SIG-M5 (cell line): Measurements from ENCODE around the gene CASP2.
"Not testable (repeated sequence)": the region's sequence is repeated elsewhere in the genome, so short reads cannot be mapped to it uniquely, and the experiment has no call there.

Experiments used
- DNase-seq: peaks from one replicate; lab custom pipeline; 2025; lab: John Stamatoyannopoulos, UW

CASP2 gene

GRCh38 chr7:143265017-143265693, 23.0 kb upstream of the CASP2 start:
- no peak for DNase-seq

DNA sequence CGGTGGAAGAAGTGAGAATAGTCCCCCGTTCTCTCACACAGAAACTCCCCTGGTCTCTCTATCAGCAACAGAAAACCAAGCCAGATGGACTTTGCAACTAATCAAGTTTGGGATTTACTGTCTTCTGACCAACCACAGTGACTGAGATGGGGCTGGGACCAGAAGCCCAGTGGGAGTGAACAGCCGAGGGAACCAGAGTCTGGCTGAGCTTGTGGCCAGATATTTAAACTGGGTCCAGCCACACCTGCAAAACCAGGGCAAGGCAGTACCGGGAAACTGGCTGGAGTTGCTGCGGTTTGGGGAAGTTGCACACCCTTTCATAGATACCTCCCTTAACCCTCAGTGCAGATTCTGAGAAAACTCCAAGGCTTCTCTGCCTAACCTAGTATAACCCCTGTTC, 18.9 kb upstream of the CASP2 start:
- no peak for DNase-seq

DNA sequence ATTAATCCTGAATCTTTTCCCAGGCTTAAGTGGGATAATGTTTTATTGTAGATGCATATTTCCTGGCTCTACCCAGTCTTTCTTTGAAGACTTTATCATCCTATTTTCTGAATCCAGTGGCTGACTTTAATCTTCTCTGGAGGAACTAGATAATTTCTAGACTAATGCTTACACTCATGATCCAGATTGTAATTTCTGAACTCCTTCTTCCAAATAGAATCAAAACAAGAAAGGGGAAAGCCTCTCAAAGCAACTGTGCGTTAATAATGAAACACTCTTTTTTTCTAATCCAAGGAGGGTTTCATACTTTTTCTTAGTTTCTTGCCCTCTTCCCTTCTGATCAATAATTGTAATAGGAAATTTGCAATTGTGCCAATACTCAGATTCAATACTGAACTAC, 16.9 kb upstream of the CASP2 start:
- DNase-seq = no peak

DNA sequence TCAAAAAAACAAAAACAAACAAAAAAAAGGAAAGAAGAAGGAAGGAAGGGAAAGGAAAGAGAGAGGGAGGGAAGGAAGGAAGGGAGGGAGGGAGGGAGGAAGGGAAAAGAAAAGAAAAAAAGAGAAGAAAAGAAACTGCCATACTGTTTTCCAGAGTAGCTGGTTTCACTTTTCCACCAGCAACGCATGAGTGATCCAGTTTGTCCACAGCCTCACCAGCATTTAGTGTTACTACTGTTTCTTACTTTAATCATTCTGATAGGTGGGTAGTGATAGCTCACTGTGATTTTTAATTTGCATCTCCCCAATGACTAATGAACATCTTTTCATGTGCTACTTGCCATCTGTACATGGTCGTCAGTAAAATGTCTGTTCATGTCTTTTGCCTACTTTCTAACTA, 15.3 kb upstream of the CASP2 start:
- no peak for DNase-seq

- no peak for DNase-seq
Observed at GRCh38 chr7:143279186-143280098, 8.7 kb upstream of the CASP2 start.

- DNase-seq = no peak
Observed at GRCh38 chr7:143280160-143280559, 8.0 kb upstream of the CASP2 start.

- DNase-seq = no peak
Observed at GRCh38 chr7:143280566-143280965, 7.6 kb upstream of the CASP2 start.

- DNase-seq = no peak
Observed at GRCh38 chr7:143281529-143281928, 6.6 kb upstream of the CASP2 start.

DNA sequence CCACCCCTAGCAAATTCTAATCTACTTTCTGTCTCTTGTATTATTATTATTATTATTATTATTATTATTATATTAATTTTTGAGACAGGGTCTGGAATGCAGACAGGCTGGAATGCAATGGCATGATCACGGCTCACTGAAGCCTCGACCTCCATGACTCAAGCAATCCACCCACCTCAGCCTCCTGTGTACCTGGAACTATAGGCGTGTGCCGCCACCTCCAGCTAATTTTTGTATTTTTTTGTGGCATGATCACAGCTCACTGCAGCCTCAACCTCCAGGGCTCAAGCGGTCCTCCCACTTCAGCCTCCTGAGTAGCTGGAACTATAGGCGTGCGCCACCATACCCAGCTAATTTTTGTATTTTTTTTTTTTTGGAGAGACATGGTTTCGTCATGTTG, 6.0 kb upstream of the CASP2 start:
- DNase-seq = no peak

DNA sequence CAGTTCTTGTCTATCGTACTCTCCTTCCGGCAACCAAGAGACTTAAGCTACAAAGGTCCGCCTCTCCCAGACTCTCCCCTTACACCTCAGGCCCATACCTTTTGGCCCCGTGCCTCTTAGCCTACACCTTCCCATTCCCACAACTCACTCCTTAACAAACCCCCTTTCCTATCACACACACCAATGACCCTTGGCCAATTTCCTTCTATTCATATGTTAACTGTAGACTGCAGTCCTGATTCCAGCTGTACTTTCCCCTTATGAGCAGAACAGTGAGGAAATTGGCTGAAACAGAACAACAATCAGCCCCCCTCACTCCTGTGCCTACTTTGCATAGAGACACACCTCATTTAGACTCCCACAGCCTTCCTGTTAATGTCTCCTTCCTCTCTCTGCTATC, 4.8 kb upstream of the CASP2 start:
- DNase-seq = no peak

- DNase-seq = no peak
Observed at GRCh38 chr7:143284591-143285469, 3.3 kb upstream of the CASP2 start, which contains the start of gene TMEM139. TSS of gene TMEM139 (plus strand) at chr7:143284958. CDS start at chr7:143285958, 1,000 bp downstream.

DNA sequence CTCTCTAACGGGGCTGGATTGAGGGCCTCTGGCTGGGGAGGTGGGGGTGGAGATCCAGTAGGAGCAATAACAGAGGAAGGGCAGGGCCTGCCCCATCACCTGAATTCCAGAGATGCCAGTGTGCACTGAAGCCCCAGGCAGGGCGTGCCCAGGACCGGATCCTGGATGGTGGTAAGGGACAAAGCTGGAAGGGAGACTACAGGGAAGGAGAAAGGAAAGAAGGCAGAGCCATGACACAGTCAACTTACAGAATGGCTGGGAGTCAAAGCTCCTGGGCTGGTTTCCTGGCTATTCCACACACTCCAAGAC, 2.7 kb upstream of the CASP2 start:
- DNase-seq = no peak

DNA sequence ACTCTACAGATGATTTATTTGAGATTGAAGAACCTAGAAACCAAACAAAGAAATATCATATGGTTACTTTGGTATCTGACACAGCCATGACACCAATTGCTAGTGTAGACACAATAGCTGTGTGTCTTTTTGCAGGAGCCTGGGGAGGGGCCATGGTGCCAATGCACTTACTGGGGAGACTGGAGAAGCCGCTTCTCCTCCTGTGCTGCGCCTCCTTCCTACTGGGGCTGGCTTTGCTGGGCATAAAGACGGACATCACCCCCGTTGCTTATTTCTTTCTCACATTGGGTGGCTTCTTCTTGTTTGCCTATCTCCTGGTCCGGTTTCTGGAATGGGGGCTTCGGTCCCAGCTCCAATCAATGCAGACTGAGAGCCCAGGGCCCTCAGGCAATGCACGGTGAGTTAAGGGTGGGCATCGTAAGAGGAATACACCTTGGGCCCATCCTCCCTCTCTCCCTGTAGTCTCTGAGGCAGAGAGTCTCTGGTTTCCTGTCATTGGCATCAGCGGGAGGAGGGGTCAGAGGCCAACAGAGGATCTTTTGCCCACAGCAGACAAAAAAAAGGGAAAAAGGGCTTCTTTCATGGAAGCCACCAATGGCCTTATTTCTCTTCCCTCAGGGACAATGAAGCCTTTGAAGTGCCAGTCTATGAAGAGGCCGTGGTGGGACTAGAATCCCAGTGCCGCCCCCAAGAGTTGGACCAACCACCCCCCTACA, 2.2 kb upstream of the CASP2 start:
- no peak for DNase-seq

DNA sequence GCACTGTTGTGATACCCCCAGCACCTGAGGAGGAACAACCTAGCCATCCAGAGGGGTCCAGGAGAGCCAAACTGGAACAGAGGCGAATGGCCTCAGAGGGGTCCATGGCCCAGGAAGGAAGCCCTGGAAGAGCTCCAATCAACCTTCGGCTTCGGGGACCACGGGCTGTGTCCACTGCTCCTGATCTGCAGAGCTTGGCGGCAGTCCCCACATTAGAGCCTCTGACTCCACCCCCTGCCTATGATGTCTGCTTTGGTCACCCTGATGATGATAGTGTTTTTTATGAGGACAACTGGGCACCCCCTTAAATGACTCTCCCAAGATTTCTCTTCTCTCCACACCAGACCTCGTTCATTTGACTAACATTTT, 1.6 kb upstream of the CASP2 start:
- DNase-seq = no peak

DNA sequence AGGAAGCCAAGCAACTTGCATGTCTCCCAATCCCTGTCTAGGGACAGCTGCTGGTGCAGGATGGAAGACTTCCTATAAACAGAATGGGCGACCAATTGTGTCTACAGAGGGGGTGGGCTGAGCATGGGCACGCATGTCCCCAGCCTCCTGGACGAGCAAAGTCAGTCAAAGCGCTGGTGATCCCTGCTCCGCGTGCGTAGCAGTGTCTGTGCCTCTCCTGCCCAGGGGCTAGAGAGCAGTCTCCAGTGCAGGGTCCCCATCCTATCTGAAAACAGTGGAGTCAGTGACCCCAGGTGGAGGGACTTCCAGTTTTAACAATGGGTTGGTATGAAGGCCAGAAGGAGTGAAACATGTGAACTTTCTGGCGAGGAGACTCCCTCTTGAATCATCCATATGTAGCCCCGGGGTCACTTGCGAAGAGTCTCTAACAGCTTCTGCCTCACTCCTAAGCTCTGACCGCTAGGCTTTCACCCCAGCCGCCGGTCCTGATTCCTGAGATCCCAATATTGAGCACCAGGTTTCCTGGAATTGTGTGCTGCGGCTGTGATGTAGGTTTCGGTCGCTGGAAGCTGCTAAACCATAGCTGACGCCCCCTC, 714 bp upstream of the CASP2 start:
- DNase-seq = no peak

GRCh38 chr7:143288836-143289235, 685 bp downstream of the CASP2 start:
- DNase-seq = no peak

- no peak for DNase-seq
Observed at GRCh38 chr7:143289421-143289820, 1.3 kb downstream of the CASP2 start.

- not testable (repeated sequence) for DNase-seq
Observed at GRCh38 chr7:143289888-143290287, 1.7 kb downstream of the CASP2 start.

GRCh38 chr7:143290293-143290692, 2.1 kb downstream of the CASP2 start:
- DNase-seq = no peak

- DNase-seq = no peak
Observed at GRCh38 chr7:143292876-143293275, 4.7 kb downstream of the CASP2 start.

- DNase-seq = no peak
Observed at GRCh38 chr7:143295870-143296269, 7.7 kb downstream of the CASP2 start.

DNA sequence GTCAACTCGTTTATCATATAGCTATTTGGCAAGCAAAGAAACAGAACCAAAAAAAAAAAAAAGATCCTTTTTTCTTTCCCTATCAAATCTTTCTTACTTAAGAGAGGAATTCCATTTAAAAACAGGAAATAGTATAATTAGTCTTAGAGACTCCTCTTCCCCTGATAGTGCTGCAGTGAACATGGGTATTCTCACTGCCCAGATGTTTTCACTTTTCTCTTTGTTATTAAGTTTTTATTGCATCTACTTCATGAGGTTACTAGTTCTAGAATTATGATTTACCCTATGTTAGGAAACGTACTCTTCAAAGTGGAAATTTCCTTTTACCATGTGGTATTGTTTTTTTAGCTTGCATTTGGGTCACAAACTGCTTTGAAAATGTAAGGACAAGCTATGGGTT, 8.5 kb downstream of the CASP2 start:
- DNase-seq = no peak
